22Rv1 (cell line): Measurements from ENCODE around the gene THEMIS.

Experiments
- CTCF ChIP-seq: fragments of 450-650 bp; IDR thresholded peaks from 2 replicates; pipeline ENCODE4 v1.5.1; 2017; ENCODE audit warnings: mild to moderate bottlenecking
- ZFX ChIP-seq: fragments of 450-650 bp; IDR thresholded peaks from 2 replicates; pipeline ENCODE4 v1.6.1; 2017; ENCODE audit warnings: antibody characterized with exemption, borderline replicate concordance

DNA sequence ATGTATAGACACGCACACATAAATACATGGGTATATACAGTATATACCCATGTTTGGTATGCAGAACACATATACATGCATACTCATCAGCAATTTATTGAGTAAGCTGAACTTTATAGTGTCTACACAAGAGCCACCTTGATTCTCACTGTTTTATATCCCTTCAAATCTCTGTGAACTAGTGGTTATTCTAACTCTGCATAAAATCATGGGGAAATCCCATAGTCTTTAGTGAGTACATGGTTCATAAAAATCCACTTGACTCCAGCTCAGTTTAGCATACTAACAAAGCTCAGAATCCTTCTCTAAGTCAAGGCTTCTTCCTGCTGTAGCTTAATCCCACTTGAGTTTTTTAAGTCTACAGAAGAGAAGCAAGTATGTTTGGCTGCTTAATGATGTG is 104.1 kb downstream of the THEMIS start:
- no peak for TF ChIP-seq CTCF
- TF ChIP-seq ZFX: no peak
